HepG2 (cell line): ENCODE results near the gene TTC6. TPM values are rescaled to one million over a fixed set of nuclear protein-coding genes. Genes with fewer than 3 reads are reported as not detected.

Experiments used
- ARNT2 ChIP-seq: sonication (generic); formaldehyde crosslinking; IDR thresholded peaks from 2 replicates; pipeline ENCODE4 v1.8.0; 2022; ENCODE audit warnings: mild to moderate bottlenecking, low read depth, missing genetic modification reagents, moderate library complexity
- ATM ChIP-seq: fragments of 450-650 bp; IDR thresholded peaks from 2 replicates; pipeline ENCODE4 v1.7.1; 2017; ENCODE audit warnings: mild to moderate bottlenecking, borderline replicate concordance
- BCL6 ChIP-seq: IDR thresholded peaks from 2 replicates; pipeline ENCODE4 v1.6.1; 2016; ENCODE audit warnings: missing genetic modification reagents, missing compliant biosample characterization
- DDIT3 ChIP-seq: sonication (generic); formaldehyde crosslinking; IDR thresholded peaks from 2 replicates; pipeline ENCODE4 v1.4.0; 2020; ENCODE audit warnings: mild to moderate bottlenecking, missing genetic modification reagents
- EEA1 ChIP-seq: sonication (generic); formaldehyde crosslinking; IDR thresholded peaks from 2 replicates; pipeline ENCODE4 v1.5.1; 2020; ENCODE audit warnings: mild to moderate bottlenecking, missing genetic modification reagents, borderline replicate concordance
- FOXC1 ChIP-seq: sonication (generic); formaldehyde crosslinking; IDR thresholded peaks from 2 replicates; pipeline ENCODE4 v1.8.0; 2022; ENCODE audit warnings: mild to moderate bottlenecking, missing genetic modification reagents, borderline replicate concordance
- FOXK2 ChIP-seq: fragments of 450-650 bp; IDR thresholded peaks from 2 replicates; pipeline ENCODE4 v1.6.1; 2016
- FOXM1 ChIP-seq: sonication (generic); formaldehyde crosslinking; IDR thresholded peaks from 2 replicates; pipeline ENCODE4 v1.5.0; 2020; ENCODE audit warnings: missing genetic modification reagents
- GLI4 ChIP-seq: sonication (generic); formaldehyde crosslinking; IDR thresholded peaks from 2 replicates; pipeline ENCODE4 v1.5.1; 2020; ENCODE audit warnings: missing genetic modification reagents, mild to moderate bottlenecking, moderate library complexity, borderline replicate concordance
- HBP1 ChIP-seq: IDR thresholded peaks from 2 replicates; pipeline ENCODE4 v1.6.1; 2016; ENCODE audit warnings: low read depth, control low read depth
- HNRNPLL ChIP-seq: fragments of 200-400 bp; formaldehyde crosslinking; IDR thresholded peaks from 2 replicates; pipeline ENCODE4 v1.6.1; 2017; ENCODE audit warnings: mild to moderate bottlenecking, low read depth, low read length; ENCODE audit not compliant: poor library complexity, severe bottlenecking
- NCOA1 ChIP-seq: sonication (generic); formaldehyde crosslinking; IDR thresholded peaks from 2 replicates; pipeline ENCODE4 v1.9.0; 2021; ENCODE audit warnings: missing genetic modification reagents
- NR2C2 ChIP-seq: sonication (generic); formaldehyde crosslinking; IDR thresholded peaks from 2 replicates; pipeline ENCODE4 v1.4.0; 2020; ENCODE audit warnings: missing genetic modification reagents, mild to moderate bottlenecking, moderate library complexity, borderline replicate concordance
- POLR2A ChIP-seq, 2 experiments: IDR thresholded peaks; 2 replicates each; pipeline ENCODE4 v1.6.1; 2011; ENCODE audit warnings: low read depth in 2 of 2, low read length in 2 of 2, mild to moderate bottlenecking in 1 of 2, moderate library complexity in 1 of 2; ENCODE audit not compliant: insufficient read depth in 1 of 2
- POLR2G ChIP-seq: fragments of 200-400 bp; formaldehyde crosslinking; IDR thresholded peaks from 2 replicates; pipeline ENCODE4 v1.6.1; 2018; ENCODE audit warnings: mild to moderate bottlenecking, low read depth, low read length, moderate library complexity
- SIN3B ChIP-seq: fragments of 150-350 bp; IDR thresholded peaks from 2 replicates; pipeline ENCODE4 v1.6.1; 2014; ENCODE audit warnings: low read length
- THYN1 ChIP-seq: sonication (generic); formaldehyde crosslinking; IDR thresholded peaks from 2 replicates; pipeline ENCODE4 v1.8.1; 2023; ENCODE audit warnings: low read depth, mild to moderate bottlenecking, moderate library complexity, missing genetic modification reagents, borderline replicate concordance
- XRCC5 ChIP-seq: fragments of 200-400 bp; formaldehyde crosslinking; optimal IDR thresholded peaks from 2 replicates; pipeline ENCODE3; 2017; ENCODE audit warnings: mild to moderate bottlenecking, low read length
- ZBTB20 ChIP-seq: sonication (generic); formaldehyde crosslinking; IDR thresholded peaks from 2 replicates; pipeline ENCODE4 v1.8.1; 2023; ENCODE audit warnings: missing genetic modification reagents, low read depth, mild to moderate bottlenecking, borderline replicate concordance
- ZFP36L1 ChIP-seq: sonication (generic); formaldehyde crosslinking; IDR thresholded peaks from 2 replicates; pipeline ENCODE4 v1.8.0; 2022; ENCODE audit warnings: mild to moderate bottlenecking, missing genetic modification reagents, moderate library complexity
- ZKSCAN8 ChIP-seq: IDR thresholded peaks from 2 replicates; pipeline ENCODE4 v1.6.1; 2016; ENCODE audit warnings: borderline replicate concordance, missing genetic modification reagents, missing compliant biosample characterization
- ZMAT3 ChIP-seq: sonication (generic); formaldehyde crosslinking; conservative IDR thresholded peaks from 2 replicates; pipeline ENCODE4 v1.7.0; 2021; ENCODE audit warnings: missing genetic modification reagents
- ZNF253 ChIP-seq: sonication (generic); formaldehyde crosslinking; IDR thresholded peaks from 2 replicates; pipeline ENCODE4 v1.8.0; 2022; ENCODE audit warnings: mild to moderate bottlenecking, missing genetic modification reagents, borderline replicate concordance
- ZNF44 ChIP-seq: sonication (generic); formaldehyde crosslinking; IDR thresholded peaks from 2 replicates; pipeline ENCODE4 v1.5.1; 2020; ENCODE audit warnings: mild to moderate bottlenecking, missing genetic modification reagents
- ZNF615 ChIP-seq: sonication (generic); formaldehyde crosslinking; IDR thresholded peaks from 2 replicates; pipeline ENCODE4 v1.5.0; 2020; ENCODE audit warnings: mild to moderate bottlenecking, missing genetic modification reagents, borderline replicate concordance
- ZNF629 ChIP-seq: sonication (generic); formaldehyde crosslinking; conservative IDR thresholded peaks from 2 replicates; pipeline ENCODE4 v1.5.0; 2020; ENCODE audit warnings: missing genetic modification reagents
- ZNF773 ChIP-seq: sonication (generic); formaldehyde crosslinking; IDR thresholded peaks from 2 replicates; pipeline ENCODE4 v1.4.0; 2020; ENCODE audit warnings: missing genetic modification reagents, borderline replicate concordance
- polyA plus RNA-seq, 8 experiments: library from polyadenylated mRNA; depleted of rRNA in 3 of 8; stranded (reverse) in 7 of 8; unstranded in 1 of 8; fragments of >200 nt; fragmentation: Illumina TruSeq in 4 of 8; extraction: Trizol in 4 of 8; gene quantifications; 2 replicates each; pipeline versions ENCODE4 v1.2.1 to v1.2.3, GENCODE V29; 2011 to 2016; ENCODE audit warnings: low read depth in 4 of 8, missing spikeins in 1 of 8, mixed read lengths in 1 of 8; ENCODE audit not compliant: insufficient read depth in 1 of 8
- total RNA-seq, 5 experiments: library from RNA; depleted of rRNA; stranded (reverse); fragments of >200 nt; fragmentation: Illumina TruSeq; extraction: Trizol; gene quantifications; 2 replicates each; pipeline ENCODE4 v1.2.3, GENCODE V29; 2016; ENCODE audit warnings: low read depth in 1 of 5
- TF ChIP-seq, protein P1 (sequence below): sonication (generic); formaldehyde crosslinking; IDR thresholded peaks from 2 replicates; pipeline ENCODE4 v1.5.1; 2020; ENCODE audit warnings: missing genetic modification reagents, mild to moderate bottlenecking, borderline replicate concordance
- TF ChIP-seq, protein P2 (sequence below): sonication (generic); formaldehyde crosslinking; IDR thresholded peaks from 2 replicates; pipeline ENCODE4 v1.5.0; 2020; ENCODE audit warnings: mild to moderate bottlenecking, low read depth, missing genetic modification reagents, borderline replicate concordance

TTC6 gene
- total and polyA plus RNA-seq, 2 of the 13 experiments (the other 11 are each of a cell fraction or from before 2014, with no cell fraction given): 9.3 to 27.4 TPM

DNA sequence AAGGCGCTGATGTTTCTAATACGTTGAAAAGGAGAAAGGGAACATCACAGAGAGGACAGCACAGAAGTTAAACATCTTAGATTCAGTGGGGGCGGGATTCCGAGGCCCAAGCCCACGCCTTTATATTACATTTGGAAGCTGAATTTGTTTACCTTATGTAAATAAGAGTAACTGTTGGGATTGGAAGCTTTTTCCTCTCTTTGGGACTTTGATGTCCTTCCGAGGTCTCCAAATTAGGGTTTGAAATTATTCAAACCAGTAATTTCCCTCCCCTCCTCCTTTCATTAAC is 6.8 kb upstream of the TTC6 start (continued):
- TF ChIP-seq, protein P1, sequence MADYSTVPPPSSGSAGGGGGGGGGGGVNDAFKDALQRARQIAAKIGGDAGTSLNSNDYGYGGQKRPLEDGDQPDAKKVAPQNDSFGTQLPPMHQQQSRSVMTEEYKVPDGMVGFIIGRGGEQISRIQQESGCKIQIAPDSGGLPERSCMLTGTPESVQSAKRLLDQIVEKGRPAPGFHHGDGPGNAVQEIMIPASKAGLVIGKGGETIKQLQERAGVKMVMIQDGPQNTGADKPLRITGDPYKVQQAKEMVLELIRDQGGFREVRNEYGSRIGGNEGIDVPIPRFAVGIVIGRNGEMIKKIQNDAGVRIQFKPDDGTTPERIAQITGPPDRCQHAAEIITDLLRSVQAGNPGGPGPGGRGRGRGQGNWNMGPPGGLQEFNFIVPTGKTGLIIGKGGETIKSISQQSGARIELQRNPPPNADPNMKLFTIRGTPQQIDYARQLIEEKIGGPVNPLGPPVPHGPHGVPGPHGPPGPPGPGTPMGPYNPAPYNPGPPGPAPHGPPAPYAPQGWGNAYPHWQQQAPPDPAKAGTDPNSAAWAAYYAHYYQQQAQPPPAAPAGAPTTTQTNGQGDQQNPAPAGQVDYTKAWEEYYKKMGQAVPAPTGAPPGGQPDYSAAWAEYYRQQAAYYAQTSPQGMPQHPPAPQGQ (CRISPR knock-in tag): no peak
- TF ChIP-seq ZMAT3 (no peak), DDIT3 (CRISPR knock-in tag) (no peak), POLR2G (peak; percentile 70), ZNF629 (CRISPR knock-in tag) (no peak), GLI4 (CRISPR knock-in tag) (0 out of 2 replicates have a peak, but pooled peaks have one; percentile 25), ZNF253 (CRISPR knock-in tag) (no peak), POLR2A (IDR thresholded peaks at IDR 0.05; ENCODE audit: insufficient read depth in 1 of 2, low read depth in 2 of 2, low read length in 2 of 2) (no peak), FOXK2 (no peak), ZNF44 (CRISPR knock-in tag) (0 out of 2 replicates have a peak, but pooled peaks have one; percentile 0), ARNT2 (CRISPR knock-in tag) (peak; percentile 69; the same call in 1 of the 2 replicates), ATM (no peak), HNRNPLL (no peak), ZBTB20 (CRISPR knock-in tag) (0 out of 2 replicates have a peak, but pooled peaks have one; percentile 14), FOXC1 (CRISPR knock-in tag) (no peak), HBP1 (no peak), NR2C2 (no peak), SIN3B (no peak), ZNF615 (CRISPR knock-in tag) (no peak), NCOA1 (CRISPR knock-in tag) (peak; percentile 11; the same call in 1 of the 2 replicates), ZFP36L1 (no peak), BCL6 (CRISPR knock-in tag) (no peak), XRCC5 (peak; percentile 34), ZKSCAN8 (CRISPR knock-in tag) (no peak), ZNF773 (CRISPR knock-in tag) (no peak), THYN1 (CRISPR knock-in tag) (0 out of 2 replicates have a peak, but pooled peaks have one; percentile 2), FOXM1 (CRISPR knock-in tag) (no peak), EEA1 (CRISPR knock-in tag) (no peak)
- TF ChIP-seq, protein P2, sequence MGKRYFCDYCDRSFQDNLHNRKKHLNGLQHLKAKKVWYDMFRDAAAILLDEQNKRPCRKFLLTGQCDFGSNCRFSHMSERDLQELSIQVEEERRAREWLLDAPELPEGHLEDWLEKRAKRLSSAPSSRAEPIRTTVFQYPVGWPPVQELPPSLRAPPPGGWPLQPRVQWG: no peak
